Measurements from ENCODE around the gene KDELR1. TPM values are rescaled to one million over a fixed set of nuclear protein-coding genes. Genes with fewer than 3 reads are reported as not detected.
A peak's percentile ranks its signal among the peaks of the same experiment; 100 is the strongest.

The KDELR1 gene
- total and polyA plus RNA-seq, 2 experiments from 2014 or later, result 159 to 186 TPM

DNA sequence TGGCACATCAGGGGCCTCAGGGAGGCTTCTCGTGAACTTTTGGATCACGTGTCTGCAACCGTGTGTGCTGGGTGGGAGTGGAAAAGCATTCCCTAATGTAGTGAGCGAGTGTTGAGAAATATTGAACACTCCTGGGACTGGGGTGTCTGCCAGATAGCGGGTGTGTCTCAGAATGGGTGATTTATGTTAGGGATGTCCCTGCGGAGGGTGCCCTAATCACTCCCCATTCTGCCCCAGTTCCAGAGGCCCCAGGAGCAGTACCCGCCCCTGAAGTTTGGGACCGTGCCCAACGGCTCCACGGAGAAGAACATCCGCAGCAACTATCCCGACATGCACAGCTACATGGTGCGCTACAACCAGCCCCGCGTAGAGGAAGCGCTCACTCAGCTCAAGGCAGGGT is 30.2 kb upstream of the KDELR1 start:
- Histone ChIP-seq H3K36me3 (no peaks in the 10 kb centered on the region), H3K4me1 (ENCODE audit: low read depth) (peaks cover 8% of the 10 kb centered on the region), H3K27me3 (no peaks in the 10 kb centered on the region), H3K9me3 (ENCODE audit: low read depth) (no peaks in the 10 kb centered on the region), H3K4me3 (no peak overlapping the region), H3K27ac (no peak overlapping the region)
- no peak for DNase-seq (ENCODE audit: low read depth in 1 of 2, low spot score in 1 of 2)
- TF ChIP-seq, protein P1, sequence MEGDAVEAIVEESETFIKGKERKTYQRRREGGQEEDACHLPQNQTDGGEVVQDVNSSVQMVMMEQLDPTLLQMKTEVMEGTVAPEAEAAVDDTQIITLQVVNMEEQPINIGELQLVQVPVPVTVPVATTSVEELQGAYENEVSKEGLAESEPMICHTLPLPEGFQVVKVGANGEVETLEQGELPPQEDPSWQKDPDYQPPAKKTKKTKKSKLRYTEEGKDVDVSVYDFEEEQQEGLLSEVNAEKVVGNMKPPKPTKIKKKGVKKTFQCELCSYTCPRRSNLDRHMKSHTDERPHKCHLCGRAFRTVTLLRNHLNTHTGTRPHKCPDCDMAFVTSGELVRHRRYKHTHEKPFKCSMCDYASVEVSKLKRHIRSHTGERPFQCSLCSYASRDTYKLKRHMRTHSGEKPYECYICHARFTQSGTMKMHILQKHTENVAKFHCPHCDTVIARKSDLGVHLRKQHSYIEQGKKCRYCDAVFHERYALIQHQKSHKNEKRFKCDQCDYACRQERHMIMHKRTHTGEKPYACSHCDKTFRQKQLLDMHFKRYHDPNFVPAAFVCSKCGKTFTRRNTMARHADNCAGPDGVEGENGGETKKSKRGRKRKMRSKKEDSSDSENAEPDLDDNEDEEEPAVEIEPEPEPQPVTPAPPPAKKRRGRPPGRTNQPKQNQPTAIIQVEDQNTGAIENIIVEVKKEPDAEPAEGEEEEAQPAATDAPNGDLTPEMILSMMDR (IDR thresholded peaks at IDR 0.05; ENCODE audit: low read depth, low read length), result no peak

DNA sequence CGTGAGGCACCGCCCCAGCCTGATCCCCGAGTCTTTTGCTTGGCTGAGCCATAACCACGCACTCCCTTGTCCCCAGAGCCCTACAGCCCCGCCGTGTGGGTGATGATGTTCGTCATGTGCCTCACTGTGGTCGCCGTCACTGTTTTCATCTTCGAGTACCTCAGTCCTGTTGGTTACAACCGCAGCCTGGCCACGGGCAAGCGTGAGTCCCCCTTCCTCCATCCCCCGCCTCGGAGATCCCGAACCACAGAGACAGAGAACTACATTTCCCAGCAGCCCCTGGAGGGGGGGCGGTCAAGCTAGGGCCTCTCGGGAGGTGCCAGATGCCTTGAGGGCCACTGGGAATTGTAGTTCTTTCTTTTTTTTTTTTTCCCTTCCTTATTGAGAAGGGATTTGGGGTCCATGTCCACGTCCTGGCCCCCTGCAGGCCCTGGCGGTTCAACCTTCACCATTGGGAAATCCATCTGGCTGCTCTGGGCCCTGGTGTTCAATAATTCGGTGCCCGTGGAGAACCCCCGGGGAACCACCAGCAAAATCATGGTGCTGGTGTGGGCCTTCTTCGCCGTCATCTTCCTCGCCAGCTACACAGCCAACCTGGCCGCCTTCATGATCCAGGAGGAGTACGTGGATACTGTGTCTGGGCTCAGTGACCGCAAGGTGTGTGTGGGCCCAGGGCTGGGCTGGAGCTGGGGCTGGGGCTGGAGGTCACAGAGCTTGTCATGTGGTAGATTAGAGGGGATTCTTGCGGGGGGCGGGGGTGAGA is 28.0 kb upstream of the KDELR1 start:
- H3K36me3 ChIP-seq, result no peaks in the 10 kb centered on the region
- TF ChIP-seq, protein P1 (IDR thresholded peaks at IDR 0.05; ENCODE audit: low read depth, low read length), result no peak
- DNase-seq (ENCODE audit: low read depth in 1 of 2, low spot score in 1 of 2), result peak; percentile 42 to 60
- no peak overlapping the region for H3K4me3 ChIP-seq
- H3K27me3 ChIP-seq, result no peaks in the 10 kb centered on the region
- no peaks in the 10 kb centered on the region for H3K9me3 ChIP-seq (ENCODE audit: low read depth)
- H3K4me1 ChIP-seq (ENCODE audit: low read depth), result peaks cover 8% of the 10 kb centered on the region
- no peak overlapping the region for H3K27ac ChIP-seq

DNA sequence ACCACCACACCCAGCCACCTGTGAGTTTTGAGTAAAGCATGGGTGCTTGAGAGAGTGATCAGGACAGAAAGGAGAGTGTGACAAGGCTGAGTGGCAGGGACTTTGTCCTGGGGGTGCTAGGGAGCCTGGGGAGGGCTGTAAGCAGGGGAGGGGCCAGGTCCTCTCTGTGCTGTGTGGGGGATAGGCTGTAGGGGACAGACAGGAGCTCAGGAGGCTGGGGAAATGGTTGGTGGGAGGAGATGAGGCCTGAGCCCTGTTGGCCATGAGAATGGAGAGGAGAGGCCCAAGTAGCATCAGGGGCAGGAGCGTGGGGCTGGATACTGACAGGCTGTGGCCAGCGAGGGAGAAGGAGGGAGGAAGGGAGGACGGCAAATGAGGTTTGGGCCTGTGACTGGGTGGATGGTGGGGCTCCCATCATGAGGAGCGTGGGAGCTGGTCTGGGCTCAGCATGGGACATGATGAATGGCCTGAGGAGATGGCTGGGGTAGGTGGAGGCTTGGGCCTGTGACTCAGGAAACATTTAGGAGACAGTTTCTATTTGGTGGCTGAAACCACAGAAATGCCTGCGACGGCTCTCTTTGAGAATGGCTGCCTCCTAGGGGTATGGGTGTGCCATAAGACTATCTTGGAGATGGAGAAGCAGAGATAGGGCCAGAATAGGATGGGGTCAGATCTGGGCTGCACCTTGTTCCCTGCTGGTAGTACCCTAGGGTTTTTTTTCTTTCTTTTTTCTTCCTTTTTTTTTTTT is 27.1 kb upstream of the KDELR1 start:
- Histone ChIP-seq H3K36me3 (no peaks in the 10 kb centered on the region), H3K27ac (no peak overlapping the region), H3K4me3 (no peak overlapping the region), H3K4me1 (ENCODE audit: low read depth) (peaks cover 8% of the 10 kb centered on the region), H3K27me3 (no peaks in the 10 kb centered on the region), H3K9me3 (ENCODE audit: low read depth) (no peaks in the 10 kb centered on the region)
- DNase-seq (ENCODE audit: low read depth in 1 of 2, low spot score in 1 of 2), result peak in 1 of 2 donors; percentile 19
- TF ChIP-seq, protein P1 (IDR thresholded peaks at IDR 0.05; ENCODE audit: low read depth, low read length), result no peak

DNA sequence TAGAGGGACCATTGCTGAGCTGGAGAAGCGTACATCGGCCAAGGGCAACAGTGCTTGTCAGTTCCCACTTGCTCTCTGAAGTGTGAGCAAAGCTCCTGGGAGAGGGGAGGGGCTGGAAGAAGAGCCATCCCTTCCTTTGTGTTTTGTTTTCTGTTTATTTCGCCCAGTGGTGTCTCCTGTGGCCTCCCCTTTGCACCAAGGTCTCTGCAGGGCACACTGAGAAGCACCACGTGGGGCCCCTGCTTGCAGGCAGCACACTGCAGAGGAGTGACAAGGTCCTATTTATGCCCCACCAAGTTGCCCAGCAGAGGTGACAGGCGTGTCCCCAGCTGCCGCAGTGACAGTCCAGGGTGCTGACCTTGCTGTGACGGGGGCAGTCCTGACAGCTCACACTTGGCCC is 26.1 kb upstream of the KDELR1 start:
- TF ChIP-seq, protein P1 (IDR thresholded peaks at IDR 0.05; ENCODE audit: low read depth, low read length), result no peak
- Histone ChIP-seq H3K4me1 (ENCODE audit: low read depth) (peaks cover 8% of the 10 kb centered on the region), H3K27ac (peak overlapping the region; percentile 43), H3K27me3 (no peaks in the 10 kb centered on the region), H3K4me3 (no peak overlapping the region), H3K36me3 (no peaks in the 10 kb centered on the region), H3K9me3 (ENCODE audit: low read depth) (no peaks in the 10 kb centered on the region)
- DNase-seq (ENCODE audit: low read depth in 1 of 2, low spot score in 1 of 2), result no peak

DNA sequence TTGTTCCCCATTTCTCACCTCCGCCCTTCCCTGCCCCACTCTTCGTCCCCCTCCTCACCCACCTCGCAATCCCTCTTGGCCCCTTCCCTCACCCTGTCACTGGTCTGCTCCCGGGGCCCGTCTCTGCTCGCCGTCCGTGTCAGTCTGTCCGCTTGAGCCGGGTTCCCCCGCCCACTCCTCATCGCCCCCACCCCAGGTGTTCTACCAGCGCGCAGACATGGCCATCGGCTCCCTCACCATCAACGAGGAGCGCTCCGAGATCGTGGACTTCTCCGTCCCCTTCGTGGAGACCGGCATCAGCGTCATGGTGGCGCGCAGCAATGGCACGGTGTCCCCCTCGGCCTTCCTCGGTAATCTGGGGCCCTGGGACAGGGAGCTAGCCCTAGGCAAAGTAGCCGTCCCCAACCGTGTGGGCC is 24.5 kb upstream of the KDELR1 start:
- Histone ChIP-seq H3K36me3 (no peaks in the 10 kb centered on the region), H3K4me3 (no peak overlapping the region), H3K27me3 (no peaks in the 10 kb centered on the region), H3K9me3 (ENCODE audit: low read depth) (no peaks in the 10 kb centered on the region), H3K27ac (no peak overlapping the region), H3K4me1 (ENCODE audit: low read depth) (peaks cover 8% of the 10 kb centered on the region)
- no peak for DNase-seq (ENCODE audit: low read depth in 1 of 2, low spot score in 1 of 2)
- TF ChIP-seq, protein P1 (IDR thresholded peaks at IDR 0.05; ENCODE audit: low read depth, low read length), result no peak
